Measurements from ENCODE around the gene OXER1.

The OXER1 gene

GRCh38 chr2:42764096-42764495, at the start of gene OXER1:
Gene OXER1 (minus strand): TSS chr2:42764135. CDS start chr2:42764062, 73 bp downstream.
- DNase-seq = no peak

DNA sequence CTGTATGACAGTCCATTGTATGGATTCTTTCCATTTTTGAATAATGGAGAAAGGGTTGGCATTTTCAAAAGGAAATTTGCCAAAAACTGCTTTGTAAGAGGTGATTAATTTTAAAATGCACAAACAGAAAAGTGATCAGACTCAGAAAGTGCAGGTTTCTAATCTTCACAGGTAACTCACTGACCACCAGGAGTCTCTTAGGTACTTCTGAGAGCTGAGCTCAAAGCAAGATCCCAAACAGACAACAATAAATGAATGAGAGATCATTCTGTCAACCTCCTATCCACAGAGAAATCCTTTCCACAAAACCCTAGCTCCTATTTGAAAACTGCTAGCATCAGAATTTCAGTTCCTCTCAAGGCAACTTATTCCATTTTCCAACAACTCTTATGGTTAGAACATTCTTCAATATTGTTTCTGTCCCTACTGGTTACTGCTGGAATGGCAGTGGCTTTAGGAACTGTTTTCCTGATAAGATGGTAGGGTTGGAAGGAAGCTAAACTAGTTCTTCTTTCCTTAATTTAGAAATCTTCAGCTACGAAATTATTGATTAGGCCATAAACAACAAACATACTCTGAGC, 49.1 kb upstream of the OXER1 start:
- DNase-seq = peak; percentile 35

DNA sequence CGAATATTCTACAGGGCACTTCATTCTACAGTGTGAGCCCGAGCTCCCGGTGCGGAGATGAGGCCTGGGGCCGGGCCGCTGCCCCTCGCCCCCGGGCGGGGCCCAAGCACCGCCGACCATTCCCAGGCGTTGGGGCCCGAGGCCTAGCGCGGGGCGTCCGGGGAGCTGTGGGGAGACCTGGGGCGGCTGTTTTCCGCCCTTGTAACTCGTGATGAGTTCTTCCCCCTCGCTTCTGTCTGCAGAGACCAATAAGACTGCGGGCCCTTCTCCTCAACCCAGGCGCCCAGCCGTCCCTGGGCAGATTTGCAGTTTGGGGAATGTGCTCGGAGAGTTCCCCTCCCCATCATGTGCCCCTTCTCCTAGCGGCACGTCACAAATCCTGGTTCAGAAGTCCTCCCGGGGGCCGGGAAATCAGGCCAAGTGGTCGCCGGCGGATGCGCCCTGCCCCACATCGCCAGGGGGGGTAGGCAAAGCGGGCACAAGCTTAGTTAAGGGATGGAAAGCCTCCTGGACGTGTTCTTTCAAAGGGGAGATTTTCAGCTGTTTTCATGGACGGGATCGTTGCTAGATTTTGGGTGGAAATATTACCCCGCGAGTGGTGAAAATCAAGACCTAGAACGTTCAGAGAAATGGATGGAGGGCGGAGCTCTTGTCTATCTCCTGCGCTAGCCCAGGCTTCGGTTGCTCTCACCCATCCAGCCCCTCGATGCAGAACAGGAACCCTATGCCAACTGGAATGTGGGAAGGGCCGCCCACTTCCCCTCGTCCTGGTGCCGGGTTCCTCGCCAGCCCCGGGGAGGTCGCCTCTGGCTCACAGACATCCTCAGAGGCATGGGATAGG, 47.3 kb upstream of the OXER1 start:
- DNase-seq = peak; percentile 60

GRCh38 chr2:42810121-42810970, 46.4 kb upstream of the OXER1 start:
- peak; percentile 97 for DNase-seq

DNA sequence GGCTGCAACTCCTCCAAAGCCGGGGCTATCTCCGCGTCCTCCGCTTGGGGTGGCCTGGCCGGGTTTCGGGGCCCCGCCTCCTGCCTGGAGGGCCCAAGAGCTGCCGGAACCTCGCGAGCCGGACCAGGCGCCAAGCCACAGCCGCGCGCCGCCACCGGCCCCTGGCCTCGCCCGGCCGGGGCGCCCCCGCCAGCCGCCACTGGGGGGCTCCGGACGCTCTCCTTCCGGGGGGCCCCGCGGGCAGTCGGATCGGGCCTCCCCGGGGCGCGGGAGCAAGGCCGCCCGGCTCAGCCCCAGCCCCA, 45.8 kb upstream of the OXER1 start:
- DNase-seq = no peak

DNA sequence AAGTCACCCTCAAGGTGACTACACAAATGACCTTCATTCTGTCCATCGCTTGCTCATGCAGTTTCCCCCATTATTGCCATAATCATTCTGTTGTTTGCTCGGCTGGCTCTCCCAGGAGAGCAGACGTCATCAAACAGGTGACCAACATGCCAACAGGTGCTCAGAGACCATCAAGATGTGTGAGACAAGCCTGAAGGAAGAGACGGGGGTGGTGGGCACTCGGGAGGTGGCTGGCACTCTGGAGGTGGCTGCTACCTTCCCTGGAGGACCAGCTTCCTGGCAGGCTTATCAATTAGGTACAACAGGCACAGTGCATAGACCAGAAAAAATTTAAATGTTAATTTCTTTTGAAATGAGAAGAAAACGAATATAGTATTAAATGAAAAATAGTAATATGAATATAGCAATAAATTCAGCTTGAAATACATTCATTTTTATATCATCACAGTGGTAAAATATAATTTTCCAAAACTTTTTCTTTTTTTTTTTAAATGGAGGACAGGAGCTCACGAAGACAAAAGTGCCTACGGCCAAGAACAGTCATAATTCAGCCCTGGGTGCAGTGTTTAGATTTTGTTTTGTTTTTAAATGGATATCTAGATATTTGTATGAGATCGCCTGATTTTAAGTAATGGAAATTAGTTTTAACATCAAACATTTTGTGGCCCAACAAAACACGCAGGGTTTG, 45.3 kb upstream of the OXER1 start:
- peak; percentile 37 for DNase-seq

DNA sequence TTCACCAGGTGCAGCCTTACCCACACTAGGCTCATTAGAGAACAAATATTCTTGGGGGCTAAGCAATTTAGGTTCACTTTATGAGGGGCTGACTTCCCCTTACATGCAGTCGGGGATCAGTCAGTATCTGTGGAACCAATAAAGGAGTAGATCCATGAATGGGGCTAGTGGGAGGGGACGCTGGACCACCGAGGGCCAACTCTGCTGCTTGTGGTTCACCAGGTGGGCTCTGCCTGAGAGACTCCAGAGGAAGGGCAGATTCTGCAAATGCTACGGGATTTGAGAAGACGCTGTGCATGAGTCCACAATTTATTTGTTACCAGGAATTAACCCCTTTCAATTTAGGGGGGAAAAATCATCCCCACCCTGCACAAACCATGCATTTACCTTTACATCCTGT, 44.4 kb upstream of the OXER1 start:
- DNase-seq = no peak

- no peak for DNase-seq
Observed at GRCh38 chr2:42806786-42807185, 42.9 kb upstream of the OXER1 start.

DNA sequence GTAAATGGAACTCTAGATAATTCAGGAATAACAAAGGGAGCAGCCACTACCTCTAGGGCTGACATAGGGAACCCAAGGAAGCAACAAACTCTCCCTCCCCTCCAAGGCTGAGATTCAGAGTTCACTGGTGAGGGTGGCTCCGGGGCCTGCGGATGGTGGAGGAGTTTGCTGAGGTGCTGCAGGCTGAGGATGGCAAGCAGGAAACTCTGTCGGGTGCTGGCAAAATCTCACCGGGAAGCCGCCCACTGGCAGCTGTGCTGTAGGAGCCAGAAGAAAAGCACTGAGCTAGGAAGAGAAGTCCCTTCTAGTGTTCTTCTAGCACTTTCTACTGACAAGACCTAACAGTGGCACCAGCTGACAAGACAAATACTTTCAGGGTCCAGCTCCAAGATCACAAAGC, 41.0 kb upstream of the OXER1 start:
- DNase-seq = no peak

GRCh38 chr2:42804338-42804737, 40.4 kb upstream of the OXER1 start:
- DNase-seq = no peak

DNA sequence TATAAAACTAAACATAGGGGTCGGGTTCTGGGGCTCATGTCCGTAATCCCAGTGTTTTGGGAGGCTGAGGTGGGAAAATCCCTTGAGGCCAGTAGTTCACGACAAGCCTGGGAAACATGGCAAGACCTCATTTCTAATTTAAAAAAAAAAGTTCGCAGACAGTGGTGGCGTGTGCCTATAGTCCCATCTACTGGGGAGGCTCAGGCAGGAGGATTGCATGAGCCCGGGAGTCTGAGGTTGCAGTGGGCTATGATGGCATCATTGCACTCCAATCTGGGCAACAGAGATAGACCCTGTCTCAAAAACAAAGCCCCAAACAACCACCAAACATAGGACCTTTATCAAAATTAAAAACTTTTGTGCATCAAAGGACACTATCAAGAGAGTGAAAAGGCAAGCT, 38.2 kb upstream of the OXER1 start:
- no peak for DNase-seq

DNA sequence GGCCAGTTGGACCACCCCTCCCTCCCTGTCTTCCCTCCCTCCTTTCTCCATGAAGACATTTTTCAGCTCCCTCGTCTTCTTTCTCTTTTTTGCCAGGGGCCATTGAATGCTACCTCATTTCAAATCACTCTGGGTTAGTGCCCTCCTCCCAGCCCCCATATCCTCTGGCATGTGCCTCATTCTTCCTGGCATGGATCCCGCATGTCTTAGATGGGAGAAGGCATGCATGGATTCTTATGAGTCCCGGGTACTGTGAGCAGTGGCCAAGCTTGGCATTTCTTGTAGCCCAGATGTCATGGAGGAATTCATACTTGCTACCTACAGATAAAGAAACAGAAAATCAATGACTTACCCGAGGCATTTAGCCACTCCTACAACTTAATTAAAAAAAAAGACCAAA, 37.4 kb upstream of the OXER1 start:
- no peak for DNase-seq

DNA sequence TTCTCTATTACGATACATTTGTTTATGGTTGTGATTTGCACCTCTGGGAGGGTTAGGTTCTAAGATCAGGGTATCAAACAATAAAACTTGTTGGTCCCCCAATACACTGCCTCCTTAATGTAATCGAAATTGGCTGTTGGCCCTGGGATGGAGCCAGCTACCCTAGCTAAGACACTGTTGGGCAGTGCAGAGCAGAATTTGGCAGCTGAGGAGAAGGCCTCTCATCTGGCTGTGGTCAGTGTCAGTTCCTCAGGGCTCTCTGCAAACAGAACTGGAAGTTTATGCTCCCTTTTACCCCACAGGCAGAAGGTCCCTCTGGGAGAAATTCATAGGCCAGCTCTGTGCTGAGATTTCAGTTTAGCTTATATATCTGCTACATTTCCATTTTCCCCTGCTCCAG, 37.0 kb upstream of the OXER1 start:
- no peak for DNase-seq

DNA sequence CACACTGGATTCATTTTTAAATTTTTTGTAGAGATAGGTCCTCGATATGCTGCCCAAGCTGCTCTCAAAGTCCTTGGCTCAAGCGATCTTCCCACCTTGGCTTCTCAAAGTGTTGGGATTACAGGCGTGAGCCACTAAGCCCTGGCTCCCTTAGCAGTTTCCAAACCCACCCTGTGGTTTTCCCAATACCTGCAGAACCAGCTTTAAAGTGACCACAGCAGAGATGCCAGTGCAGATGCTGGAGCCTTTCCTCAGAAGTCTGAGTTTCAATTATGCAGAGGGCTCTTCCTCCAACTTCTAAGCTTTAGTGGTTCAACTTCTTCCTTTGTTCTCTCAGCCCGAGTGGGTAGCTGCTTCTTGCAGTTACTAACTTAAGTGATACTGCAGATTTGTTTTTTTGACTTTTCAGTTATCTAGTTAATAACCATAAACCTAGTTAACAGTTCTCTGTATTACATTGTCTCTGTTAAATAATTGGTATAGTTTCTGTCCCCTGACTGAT, 36.6 kb upstream of the OXER1 start:
- no peak for DNase-seq

- no peak for DNase-seq
Observed at GRCh38 chr2:42799881-42800280, 35.9 kb upstream of the OXER1 start.

GRCh38 chr2:42797281-42797680, 33.3 kb upstream of the OXER1 start:
- no peak for DNase-seq

GRCh38 chr2:42796427-42797248, 32.7 kb upstream of the OXER1 start:
- DNase-seq = no peak

GRCh38 chr2:42795841-42796301, 31.9 kb upstream of the OXER1 start:
- no peak for DNase-seq

DNA sequence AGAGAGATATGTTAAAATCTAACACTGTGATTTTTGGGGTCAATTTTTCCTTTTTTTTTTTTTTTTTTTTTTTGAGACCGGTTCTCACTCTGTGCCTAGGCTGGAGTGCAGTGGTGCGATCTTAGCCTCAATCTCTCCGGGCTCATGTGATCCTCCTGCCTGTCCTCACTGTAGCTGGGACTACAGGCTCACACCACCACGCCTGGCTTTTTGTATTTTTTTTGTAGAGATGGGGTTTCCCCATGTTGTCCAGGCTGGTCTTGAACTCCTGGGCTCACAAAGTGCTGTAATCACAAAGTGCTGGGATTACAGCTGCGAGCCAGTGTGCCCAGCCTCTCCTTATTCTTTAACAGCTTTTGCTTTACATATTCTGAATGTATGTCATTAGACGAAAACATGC, 31.3 kb upstream of the OXER1 start:
- DNase-seq = no peak

DNA sequence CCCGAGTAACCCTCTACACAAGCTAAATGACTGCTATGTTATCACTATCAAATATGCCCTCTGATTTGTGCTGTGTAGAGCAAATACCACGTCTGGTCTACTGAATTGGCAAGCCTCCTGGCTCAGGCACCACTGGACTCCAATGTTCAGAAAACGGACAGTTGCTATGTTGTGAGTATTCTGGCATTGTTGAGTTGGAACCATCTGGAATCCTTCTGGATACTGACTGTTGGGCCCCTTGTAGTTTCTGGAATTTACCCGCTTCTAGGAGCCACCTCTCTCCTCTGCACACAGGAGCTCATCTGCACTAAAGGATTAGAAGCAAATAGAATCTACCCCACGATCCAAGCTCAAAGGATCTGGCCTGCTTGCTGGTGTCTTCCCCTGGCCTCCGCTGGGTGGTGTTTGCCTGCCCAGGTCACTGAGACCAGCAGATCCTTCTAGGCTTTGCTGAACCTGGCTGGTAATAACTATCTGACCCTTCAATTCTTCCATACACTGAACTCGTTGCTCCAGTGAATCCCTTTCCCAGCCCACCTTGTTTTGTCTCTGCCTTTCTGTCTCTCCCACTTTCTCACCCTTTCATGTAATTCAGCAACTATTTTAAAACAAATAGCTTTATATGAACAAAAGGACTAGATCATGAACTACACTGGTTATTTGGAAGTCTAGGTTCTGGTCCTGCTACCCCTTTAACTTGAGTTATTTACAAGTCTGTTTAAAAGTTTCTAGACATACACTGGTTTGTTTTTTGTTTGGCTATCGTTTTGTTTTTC, 30.5 kb upstream of the OXER1 start:
- no peak for DNase-seq
